Uterus (tissue), 4 donors: ENCODE results near the gene NFATC4. TPM values are rescaled to one million over a fixed set of nuclear protein-coding genes. Genes with fewer than 3 reads are reported as not detected.

Experiments
- DNase-seq, 2 donors: peaks; one replicate each; pipeline ENCODE4 v3.0.0-alpha.2; 2019 to 2020
- H3K27ac ChIP-seq, 2 donors: fragments of 200-600 bp; sonication (generic); 1 replicate in 1 of 2; 2 replicates in 1 of 2; pipeline ENCODE4 v1.5.1; 2016 to 2018
- H3K27me3 ChIP-seq, 2 donors: fragments of 200-600 bp; sonication (generic); one replicate each; pipeline ENCODE4 v1.5.1; 2018 to 2019; ENCODE audit warnings: control low read depth in 1 of 2
- H3K36me3 ChIP-seq, 2 donors: fragments of 200-600 bp; sonication (generic); one replicate each; pipeline ENCODE4 v1.5.1; 2019; ENCODE audit warnings: control low read depth in 1 of 2
- H3K4me1 ChIP-seq, 2 donors: fragments of 200-600 bp; sonication (generic); one replicate each; pipeline ENCODE4 v1.5.1; 2018 to 2019; ENCODE audit warnings: control low read depth in 1 of 2
- H3K4me3 ChIP-seq, 2 donors: fragments of 200-600 bp; sonication (generic); 1 replicate in 1 of 2; 2 replicates in 1 of 2; pipeline ENCODE4 v1.5.1; 2018 to 2019; ENCODE audit warnings: mild to moderate bottlenecking in 1 of 2
- H3K9me3 ChIP-seq, 2 donors: fragments of 200-600 bp; sonication (generic); one replicate each; pipeline ENCODE4 v1.5.1; 2019; ENCODE audit warnings: control low read depth in 1 of 2
- POLR2A ChIP-seq, 2 donors: fragments of 450-650 bp; IDR thresholded peaks; one replicate each; pipeline ENCODE4 v1.6.1; 2016; ENCODE audit warnings: antibody characterized with exemption in 2 of 2, mild to moderate bottlenecking in 1 of 2, moderate library complexity in 1 of 2
- intact Hi-C: fragments of 100-400 bp; cut with DNase I; formaldehyde crosslinking; loops from one replicate; pipeline ENCODE4 v1.15.1; 2023; ENCODE audit warnings: low total_unique reads
- total RNA-seq, 4 donors: library from RNA; depleted of rRNA in 3 of 4; stranded (reverse); fragments of >200 nt in 3 of 4; gene quantifications; one replicate each; pipeline versions ENCODE4 v1.1.0 to v1.2.4, GENCODE V29; 2014 to 2023
- TF ChIP-seq, protein P1 (sequence below), 4 experiments: fragments of 200-600 bp in 2 of 4; fragments of 450-650 bp in 2 of 4; sonication (generic) in 2 of 4; IDR thresholded peaks; one replicate each; pipeline ENCODE4 v1.5.1; 2016 to 2019; ENCODE audit warnings: antibody characterized with exemption in 4 of 4, mild to moderate bottlenecking in 2 of 4, moderate library complexity in 1 of 4
- donor health status: DM: yes; HTN: yes; CAD: no.

Gene NFATC4
- total RNA-seq, 4 donors from 2014 or later, result 25.6 to 187 (median 86.4) TPM

DNA sequence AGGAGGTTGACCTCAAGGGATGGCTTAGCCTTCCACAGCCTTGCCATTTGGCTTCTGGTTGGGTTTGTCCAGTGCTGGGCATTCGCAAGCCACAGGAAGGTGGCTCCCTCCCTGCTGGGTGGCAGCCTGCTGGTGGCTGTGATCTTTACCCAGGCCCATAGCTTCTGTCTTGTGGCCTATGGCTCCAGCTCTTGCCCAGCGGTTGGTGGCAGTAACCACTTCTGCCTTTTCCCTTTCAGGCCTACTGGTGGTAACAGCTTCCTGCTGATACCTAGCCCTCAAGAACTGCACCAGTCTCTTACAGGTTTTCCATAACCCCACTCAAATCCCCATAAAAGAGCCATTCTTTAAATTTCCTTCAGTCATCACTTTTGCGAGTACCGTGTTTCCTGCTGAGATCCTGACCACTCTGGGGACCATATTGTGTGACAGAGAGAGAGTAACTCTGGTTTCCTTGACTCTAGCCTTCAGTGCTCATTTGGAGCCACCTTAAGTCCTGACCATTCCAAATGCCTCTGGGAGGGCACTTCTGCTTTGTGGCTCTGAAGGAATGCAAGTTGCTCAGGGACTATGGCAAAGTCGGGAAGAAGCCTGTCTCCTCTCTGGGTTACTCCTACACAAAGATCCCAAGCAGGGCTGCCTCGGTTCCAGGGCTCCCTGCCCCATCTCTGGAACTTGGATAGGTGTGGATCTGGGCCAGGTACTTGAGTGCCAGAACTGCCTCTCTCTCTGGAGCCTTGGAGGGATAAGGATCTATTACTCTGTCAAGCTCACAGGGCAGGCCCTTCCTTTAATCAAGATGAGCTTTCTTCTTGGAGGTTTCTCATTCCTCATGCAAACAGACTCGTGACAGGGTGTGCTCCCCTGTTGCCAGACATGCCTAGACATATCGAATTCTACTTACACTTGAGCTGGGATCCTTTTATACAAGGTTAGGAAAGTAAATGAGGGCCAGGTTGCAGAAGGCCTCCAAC is 27.9 kb downstream of the NFATC4 start:
- Histone ChIP-seq H3K4me3 (no peak overlapping the region), H3K9me3 (no peaks in the 10 kb centered on the region), H3K36me3 (no peaks in the 10 kb centered on the region), H3K4me1 (peaks cover 0 to 7% of the 10 kb centered on the region in 2 donors), H3K27me3 (no peaks in the 10 kb centered on the region), H3K27ac (no peak overlapping the region)
- TF ChIP-seq, protein P1, sequence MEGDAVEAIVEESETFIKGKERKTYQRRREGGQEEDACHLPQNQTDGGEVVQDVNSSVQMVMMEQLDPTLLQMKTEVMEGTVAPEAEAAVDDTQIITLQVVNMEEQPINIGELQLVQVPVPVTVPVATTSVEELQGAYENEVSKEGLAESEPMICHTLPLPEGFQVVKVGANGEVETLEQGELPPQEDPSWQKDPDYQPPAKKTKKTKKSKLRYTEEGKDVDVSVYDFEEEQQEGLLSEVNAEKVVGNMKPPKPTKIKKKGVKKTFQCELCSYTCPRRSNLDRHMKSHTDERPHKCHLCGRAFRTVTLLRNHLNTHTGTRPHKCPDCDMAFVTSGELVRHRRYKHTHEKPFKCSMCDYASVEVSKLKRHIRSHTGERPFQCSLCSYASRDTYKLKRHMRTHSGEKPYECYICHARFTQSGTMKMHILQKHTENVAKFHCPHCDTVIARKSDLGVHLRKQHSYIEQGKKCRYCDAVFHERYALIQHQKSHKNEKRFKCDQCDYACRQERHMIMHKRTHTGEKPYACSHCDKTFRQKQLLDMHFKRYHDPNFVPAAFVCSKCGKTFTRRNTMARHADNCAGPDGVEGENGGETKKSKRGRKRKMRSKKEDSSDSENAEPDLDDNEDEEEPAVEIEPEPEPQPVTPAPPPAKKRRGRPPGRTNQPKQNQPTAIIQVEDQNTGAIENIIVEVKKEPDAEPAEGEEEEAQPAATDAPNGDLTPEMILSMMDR (IDR thresholded peaks at IDR 0.05), result no peak
- no peak for TF ChIP-seq POLR2A (IDR thresholded peaks at IDR 0.05)
- intact Hi-C loops, result no loop called here
- no peak for DNase-seq

DNA sequence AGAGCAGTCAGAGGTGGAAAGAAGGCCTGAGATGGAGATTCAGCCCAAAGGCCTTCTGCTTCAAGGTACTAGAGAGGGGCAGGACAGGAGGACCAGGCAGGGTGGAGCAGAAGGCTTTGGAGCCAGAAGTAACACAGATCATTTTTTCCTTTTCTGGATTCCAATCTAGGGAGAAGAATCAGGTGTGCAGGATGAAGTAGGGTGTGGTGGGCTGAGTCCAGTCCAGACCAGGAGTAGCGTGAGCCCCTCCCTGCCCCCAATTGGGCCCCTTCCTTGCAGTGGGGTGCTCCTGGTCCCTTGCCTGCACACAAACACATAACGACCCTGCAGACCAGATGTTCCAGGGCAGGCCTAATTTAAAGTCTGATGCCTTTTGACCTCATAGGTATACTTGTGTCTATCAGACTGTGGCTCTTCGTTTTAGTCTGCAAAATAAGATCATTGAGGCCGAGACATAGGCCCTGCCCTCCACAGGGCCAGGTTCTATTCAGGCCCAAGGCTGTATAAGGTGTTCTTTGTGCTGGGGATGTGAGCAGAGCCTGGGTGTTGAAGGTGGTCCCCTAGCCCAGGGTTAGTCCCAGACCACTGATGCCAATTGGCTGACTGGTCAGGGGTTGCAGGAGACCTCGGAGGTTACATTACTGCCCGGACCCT is 29.8 kb downstream of the NFATC4 start:
- H3K4me3 ChIP-seq, result peak overlapping the region in 1 of 2 donors; percentile 66

DNA sequence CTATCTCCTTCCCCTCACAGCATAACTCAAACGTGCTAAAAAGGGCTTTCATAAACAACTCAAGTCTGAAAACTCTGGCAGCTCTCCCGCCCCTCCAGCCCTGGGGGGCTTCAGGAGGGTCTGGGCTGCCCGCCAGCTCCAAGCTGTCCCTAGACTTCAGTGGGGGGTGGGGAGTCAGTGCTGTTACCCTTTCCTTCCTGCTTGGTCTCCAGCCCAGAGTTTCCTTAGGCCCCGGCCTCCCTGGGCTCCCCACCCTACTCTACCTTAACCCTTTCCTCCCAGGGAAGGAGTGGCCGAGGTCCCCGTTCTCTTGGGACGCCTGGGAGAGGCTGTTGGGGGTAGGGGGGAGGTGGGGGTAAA is 30.3 kb downstream of the NFATC4 start:
- no peaks in the 10 kb centered on the region for H3K9me3 ChIP-seq
- H3K36me3 ChIP-seq, result no peaks in the 10 kb centered on the region
- H3K27me3 ChIP-seq, result no peaks in the 10 kb centered on the region
- H3K27ac ChIP-seq, result peak overlapping the region; percentile 87 to 91
- no peak for TF ChIP-seq POLR2A (IDR thresholded peaks at IDR 0.05)
- TF ChIP-seq, protein P1 (IDR thresholded peaks at IDR 0.05), result no peak
- peak; percentile 37 to 45 for DNase-seq
- peaks cover 0 to 7% of the 10 kb centered on the region in 2 donors for H3K4me1 ChIP-seq
- intact Hi-C loops, result no loop called here
- H3K4me3 ChIP-seq, result peak overlapping the region; percentile 57 to 66

More for the DNA sequence above, 29.8 kb downstream of the NFATC4 start:
- no peak for DNase-seq
- TF ChIP-seq POLR2A (IDR thresholded peaks at IDR 0.05), result no peak
- TF ChIP-seq, protein P1 (IDR thresholded peaks at IDR 0.05), result no peak
- H3K36me3 ChIP-seq, result no peaks in the 10 kb centered on the region
- H3K27ac ChIP-seq, result peak overlapping the region; percentile 87 to 91
- no peaks in the 10 kb centered on the region for H3K27me3 ChIP-seq
- peaks cover 0 to 7% of the 10 kb centered on the region in 2 donors for H3K4me1 ChIP-seq
- intact Hi-C loops, result no loop called here
- H3K9me3 ChIP-seq, result no peaks in the 10 kb centered on the region

DNA sequence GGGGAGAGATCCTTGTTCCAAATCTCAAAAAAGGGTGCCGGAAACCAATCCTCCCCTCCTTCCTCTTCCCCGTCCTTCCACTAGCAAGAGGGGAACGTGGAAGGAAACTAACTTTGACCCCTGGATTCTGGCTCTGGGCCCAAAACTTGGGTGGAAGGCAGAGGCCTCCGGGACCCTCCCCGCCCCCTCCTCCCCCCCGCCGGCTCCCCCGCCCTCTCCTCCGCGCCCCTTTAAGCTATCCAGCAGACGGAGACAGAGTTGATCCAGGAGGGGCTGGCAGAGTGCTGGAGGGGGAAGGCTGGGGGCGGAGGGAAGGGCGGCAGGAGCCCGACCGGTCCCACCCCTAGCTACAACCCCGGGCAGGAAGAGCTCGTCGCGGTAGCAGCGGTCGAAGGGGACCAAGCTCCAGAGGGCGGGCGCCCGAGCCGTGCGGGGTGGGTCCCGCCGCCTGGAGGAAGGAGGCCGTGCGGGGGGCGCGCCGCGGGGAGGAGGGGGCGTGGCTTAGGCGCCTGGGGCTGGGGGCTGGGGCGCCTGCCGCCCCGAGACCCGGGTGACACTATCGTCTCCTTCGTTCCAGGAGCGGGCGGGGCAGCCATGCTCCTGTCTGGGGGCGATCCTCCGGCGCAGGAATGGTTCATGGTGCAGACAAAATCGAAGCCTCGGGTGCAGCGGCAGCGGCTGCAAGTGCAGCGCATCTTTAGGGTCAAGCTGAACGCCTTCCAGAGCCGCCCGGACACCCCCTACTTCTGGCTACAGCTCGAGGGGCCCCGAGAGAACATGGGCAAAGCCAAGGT is 30.9 kb downstream of the NFATC4 start, which contains the start of gene NYNRIN:
Gene NYNRIN, plus strand, starts transcription at position 351 of the 794 bp plus-strand sequence. Its CDS starts 244 bp downstream, at position 595.
- Histone ChIP-seq H3K4me3 (peak within 1 kb of the TSS; percentile 57 to 66), H3K36me3 (no peaks in the 10 kb centered on the region), H3K27ac (peak within 1 kb of the TSS; percentile 87 to 91), H3K27me3 (no peaks in the 10 kb centered on the region), H3K9me3 (no peaks in the 10 kb centered on the region), H3K4me1 (peaks cover 0 to 7% of the 10 kb centered on the region in 2 donors)
- DNase-seq, result peak; percentile 62 to 67
- TF ChIP-seq, protein P1 (IDR thresholded peaks at IDR 0.05), result no peak
- peak in 1 of 2 donors; percentile 28 for TF ChIP-seq POLR2A (IDR thresholded peaks at IDR 0.05)
- intact Hi-C loops, result no loop called here
